H1 (cell line): ENCODE data around the gene IQGAP3. TPM values are rescaled to one million over a fixed set of nuclear protein-coding genes. Genes with fewer than 3 reads are reported as not detected.

ENCODE experiments used
- ASH2L ChIP-seq: fragments of 200-600, 300-600 bp; sonication (generic); IDR thresholded peaks from one replicate; pipeline ENCODE4 v1.7.1; 2017; ENCODE audit warnings: low read length
- CTCF ChIP-seq, 3 experiments: IDR thresholded peaks; 1 replicate in 2 of 3; 2 replicates in 1 of 3; pipeline versions ENCODE4 v1.5.1 to v1.6.1; 2011; ENCODE audit warnings: low read length in 3 of 3, mild to moderate bottlenecking in 3 of 3, inconsistent platforms in 2 of 3, low read depth in 1 of 3, moderate library complexity in 1 of 3; ENCODE audit not compliant: insufficient read depth in 1 of 3; ENCODE audit errors: control extremely low read depth in 1 of 3
- EZH2 ChIP-seq: fragments of 200-600 bp; sonication (generic); IDR thresholded peaks from 2 replicates; pipeline ENCODE4 v1.7.1; 2012; ENCODE audit warnings: low read depth, mild to moderate bottlenecking, moderate library complexity, low read length, inconsistent platforms; ENCODE audit not compliant: severe bottlenecking
- GABPA ChIP-seq: IDR thresholded peaks from 2 replicates; pipeline ENCODE4 v1.6.1; 2011; ENCODE audit warnings: mild to moderate bottlenecking, low read length, moderate library complexity, borderline replicate concordance; ENCODE audit not compliant: insufficient read depth
- HDAC2 ChIP-seq, 2 experiments: fragments of 300-600 bp in 1 of 2; sonication (generic) in 1 of 2; IDR thresholded peaks; 2 replicates each; pipeline ENCODE4 v1.6.1; 2011 to 2012; ENCODE audit warnings: low read depth in 2 of 2, low read length in 2 of 2, mild to moderate bottlenecking in 2 of 2, moderate library complexity in 2 of 2, borderline replicate concordance in 1 of 2, inconsistent platforms in 1 of 2
- JUN ChIP-seq: IDR thresholded peaks from 2 replicates; pipeline ENCODE4 v1.6.1; 2011; ENCODE audit warnings: low read depth, mild to moderate bottlenecking, improper control_type of control experiment, low read length
- MAX ChIP-seq: IDR thresholded peaks from 2 replicates; pipeline ENCODE4 v1.6.1; 2012; ENCODE audit warnings: inconsistent platforms
- NRF1 ChIP-seq: IDR thresholded peaks from 2 replicates; pipeline ENCODE4 v1.6.1; 2011; ENCODE audit warnings: mild to moderate bottlenecking, low read depth, low read length, improper control_type of control experiment
- POLR2AphosphoS5 ChIP-seq: IDR thresholded peaks from 2 replicates; pipeline ENCODE4 v1.6.1; 2011; ENCODE audit warnings: low read depth, low read length
- RAD21 ChIP-seq, 2 experiments: IDR thresholded peaks in 1 of 2; conservative IDR thresholded peaks in 1 of 2; 2 replicates each; pipeline ENCODE4 v1.6.1; 2011; ENCODE audit warnings: low read depth in 2 of 2, low read length in 2 of 2, improper control_type of control experiment in 1 of 2, inconsistent platforms in 1 of 2, mild to moderate bottlenecking in 1 of 2, moderate library complexity in 1 of 2
- SIRT6 ChIP-seq: IDR thresholded peaks from one replicate; pipeline ENCODE4 v1.7.1; 2012; ENCODE audit warnings: low read length, inconsistent platforms
- SP1 ChIP-seq: IDR thresholded peaks from 2 replicates; pipeline ENCODE4 v1.6.1; 2011; ENCODE audit warnings: low read depth, low read length
- TBP ChIP-seq: IDR thresholded peaks from 2 replicates; pipeline ENCODE4 v1.6.1; 2011; ENCODE audit warnings: low read depth, low read length, improper control_type of control experiment
- YY1 ChIP-seq: IDR thresholded peaks from 2 replicates; pipeline ENCODE4 v1.6.1; 2011; ENCODE audit warnings: low read depth, mild to moderate bottlenecking, low read length
- ZNF274 ChIP-seq: IDR thresholded peaks from 2 replicates; pipeline ENCODE4 v1.7.0; 2012; ENCODE audit warnings: low read length, borderline replicate concordance; ENCODE audit errors: extremely low read depth
- polyA plus RNA-seq, 7 experiments: library from polyadenylated mRNA; depleted of rRNA in 3 of 7; stranded (reverse) in 5 of 7; unstranded in 2 of 7; fragments of >200 nt in 5 of 7; fragments of 200-250 nt in 2 of 7; gene quantifications; 1 replicate in 5 of 7; 2 replicates in 1 of 7; 4 replicates in 1 of 7; pipeline versions ENCODE4 v1.2.1 to v1.2.3, GENCODE V29; 2011 to 2013; ENCODE audit warnings: missing spikeins in 2 of 7, mixed read lengths in 2 of 7
- total RNA-seq: library from RNA; stranded (reverse); fragmentation: NEBNext Ultra II Directional; extraction: Animal tissue kit (Norgen Biotek cat#: 25700); gene quantifications from 2 replicates; pipeline ENCODE4 v1.2.1, GENCODE V29; 2021

IQGAP3 gene
- total and polyA plus RNA-seq, 2 of the 8 experiments (the other 6 are each of a cell fraction or from before 2014, with no cell fraction given): 14.6 to 22.3 TPM

- TF ChIP-seq CTCF (IDR thresholded peaks at IDR 0.05; ENCODE audit: control extremely low read depth in 1 of 3, insufficient read depth in 1 of 3, low read depth in 1 of 3, low read length in 3 of 3) (peak; percentile 81 to 88 (median 84)), TBP (no peak), MAX (0 out of 2 replicates have a peak, but pooled peaks have one; percentile 23), GABPA (peak; percentile 63; the same call in 1 of the 2 replicates), POLR2AphosphoS5 (peak; percentile 69; the same call in 1 of the 2 replicates), ZNF274 (no peak), JUN (no peak), RAD21 (IDR thresholded peaks at IDR 0.05 in 1 of 2, conservative IDR thresholded peaks at IDR 0.05 in 1 of 2; ENCODE audit: low read depth in 2 of 2, low read length in 2 of 2) (peak; percentile 68 to 76), NRF1 (no peak), YY1 (peak; percentile 90), SP1 (0 out of 2 replicates have a peak, but pooled peaks have one; percentile 45), EZH2 (no peak), SIRT6 (no peak), HDAC2 (IDR thresholded peaks at IDR 0.05; ENCODE audit: borderline replicate concordance in 1 of 2, low read depth in 2 of 2, low read length in 2 of 2) (no peak), ASH2L (peak; percentile 55)
Measured at GRCh38 chr1:156480411-156481192, 91.8 kb downstream of the IQGAP3 start (continued).
